Nephron (organoid): ENCODE data around the gene AGO3.

Experiments used
- H3K27ac Mint-ChIP-seq, 3 experiments: 2 replicates each; pipeline ENCODE4 v1.8.0; 2020; ENCODE audit warnings: mixed read lengths in 3 of 3, mild to moderate bottlenecking in 2 of 3, moderate library complexity in 1 of 3
- H3K27me3 Mint-ChIP-seq: 2 replicates; pipeline ENCODE4 v1.8.0; 2021; ENCODE audit warnings: low read depth, mild to moderate bottlenecking, moderate library complexity, mixed read lengths
- H3K36me3 Mint-ChIP-seq: 2 replicates; pipeline ENCODE4 v1.8.0; 2020; ENCODE audit warnings: low read depth, mixed read lengths
- H3K4me1 Mint-ChIP-seq: 2 replicates; pipeline ENCODE4 v1.8.0; 2020; ENCODE audit warnings: mixed read lengths
- H3K4me3 Mint-ChIP-seq, 3 experiments: 2 replicates each; pipeline ENCODE4 v1.8.0; 2020; ENCODE audit warnings: mild to moderate bottlenecking in 3 of 3, mixed read lengths in 3 of 3, moderate library complexity in 2 of 3
- H3K9me3 Mint-ChIP-seq: 2 replicates; pipeline ENCODE4 v1.8.0; 2020; ENCODE audit warnings: mixed read lengths
- TF ChIP-seq, protein P1 (sequence below), 3 experiments: fragments of 200-600 bp; sonication (generic); IDR thresholded peaks; one replicate each; pipeline ENCODE4 v1.5.0; 2021; ENCODE audit warnings: antibody characterized with exemption in 3 of 3; ENCODE audit not compliant: unreplicated experiment in 3 of 3

Gene AGO3

DNA sequence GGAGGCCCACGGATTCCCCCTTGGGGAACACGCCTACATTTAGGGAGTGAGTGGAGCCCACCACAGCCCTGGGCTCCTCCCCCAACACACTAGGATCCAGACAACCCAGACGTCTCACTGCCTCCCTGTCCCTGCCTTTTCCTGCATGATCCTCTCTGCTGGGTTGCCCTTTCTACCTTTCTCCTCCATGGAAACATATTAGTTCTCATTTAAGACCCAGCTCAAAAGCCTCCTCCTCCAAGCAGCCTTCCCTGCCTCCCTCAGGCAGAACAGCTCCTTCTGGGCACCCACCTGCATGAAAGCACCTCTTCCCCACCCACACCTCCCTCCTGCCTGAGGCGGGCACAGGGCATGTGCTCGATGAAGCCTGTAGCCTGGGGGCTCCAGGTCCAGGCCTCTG, 183.5 kb downstream of the AGO3 start:
- peaks cover 20% of the 10 kb centered on the region for H3K4me1 Mint-ChIP-seq
- TF ChIP-seq, protein P1, sequence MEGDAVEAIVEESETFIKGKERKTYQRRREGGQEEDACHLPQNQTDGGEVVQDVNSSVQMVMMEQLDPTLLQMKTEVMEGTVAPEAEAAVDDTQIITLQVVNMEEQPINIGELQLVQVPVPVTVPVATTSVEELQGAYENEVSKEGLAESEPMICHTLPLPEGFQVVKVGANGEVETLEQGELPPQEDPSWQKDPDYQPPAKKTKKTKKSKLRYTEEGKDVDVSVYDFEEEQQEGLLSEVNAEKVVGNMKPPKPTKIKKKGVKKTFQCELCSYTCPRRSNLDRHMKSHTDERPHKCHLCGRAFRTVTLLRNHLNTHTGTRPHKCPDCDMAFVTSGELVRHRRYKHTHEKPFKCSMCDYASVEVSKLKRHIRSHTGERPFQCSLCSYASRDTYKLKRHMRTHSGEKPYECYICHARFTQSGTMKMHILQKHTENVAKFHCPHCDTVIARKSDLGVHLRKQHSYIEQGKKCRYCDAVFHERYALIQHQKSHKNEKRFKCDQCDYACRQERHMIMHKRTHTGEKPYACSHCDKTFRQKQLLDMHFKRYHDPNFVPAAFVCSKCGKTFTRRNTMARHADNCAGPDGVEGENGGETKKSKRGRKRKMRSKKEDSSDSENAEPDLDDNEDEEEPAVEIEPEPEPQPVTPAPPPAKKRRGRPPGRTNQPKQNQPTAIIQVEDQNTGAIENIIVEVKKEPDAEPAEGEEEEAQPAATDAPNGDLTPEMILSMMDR (IDR thresholded peaks at IDR 0.05; ENCODE audit: unreplicated experiment in 3 of 3) = no peak
- peak overlapping the region in 1 of 3 experiments; percentile 57 for H3K27ac Mint-ChIP-seq
- no peaks in the 10 kb centered on the region for H3K36me3 Mint-ChIP-seq
- no peaks in the 10 kb centered on the region for H3K9me3 Mint-ChIP-seq
- H3K27me3 Mint-ChIP-seq = peaks cover 10% of the 10 kb centered on the region
- H3K4me3 Mint-ChIP-seq = no peak overlapping the region

DNA sequence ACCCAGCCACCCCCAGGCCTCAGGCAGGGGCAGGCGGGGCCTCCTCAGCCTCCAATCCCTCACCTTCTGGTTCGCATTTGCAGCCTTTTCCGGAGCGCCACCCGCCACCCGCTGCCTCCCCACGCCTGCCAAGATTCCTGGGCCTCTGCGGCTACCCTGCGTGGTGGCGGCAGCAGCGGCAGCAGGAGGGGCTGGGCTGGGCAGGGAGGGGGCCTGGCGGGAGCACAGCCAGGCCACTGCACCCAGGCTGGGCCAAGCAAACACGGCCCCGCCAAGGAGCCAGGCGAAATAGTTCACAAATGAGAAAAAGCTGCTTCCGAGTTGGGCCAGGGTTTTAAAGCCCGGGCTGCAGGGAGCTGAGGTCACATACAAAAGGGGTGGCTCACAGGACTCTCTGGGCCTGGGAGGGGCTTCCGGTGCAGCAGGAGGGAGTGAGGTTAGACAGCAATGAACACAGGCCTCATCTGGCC, 184.3 kb downstream of the AGO3 start:
- Mint-ChIP-seq H3K4me3 (no peak overlapping the region), H3K27me3 (peaks cover 13% of the 10 kb centered on the region), H3K9me3 (no peaks in the 10 kb centered on the region), H3K4me1 (peaks cover 28% of the 10 kb centered on the region), H3K27ac (peak overlapping the region in 1 of 3 experiments; percentile 46), H3K36me3 (no peaks in the 10 kb centered on the region)
- TF ChIP-seq, protein P1 (IDR thresholded peaks at IDR 0.05; ENCODE audit: unreplicated experiment in 3 of 3) = no peak

DNA sequence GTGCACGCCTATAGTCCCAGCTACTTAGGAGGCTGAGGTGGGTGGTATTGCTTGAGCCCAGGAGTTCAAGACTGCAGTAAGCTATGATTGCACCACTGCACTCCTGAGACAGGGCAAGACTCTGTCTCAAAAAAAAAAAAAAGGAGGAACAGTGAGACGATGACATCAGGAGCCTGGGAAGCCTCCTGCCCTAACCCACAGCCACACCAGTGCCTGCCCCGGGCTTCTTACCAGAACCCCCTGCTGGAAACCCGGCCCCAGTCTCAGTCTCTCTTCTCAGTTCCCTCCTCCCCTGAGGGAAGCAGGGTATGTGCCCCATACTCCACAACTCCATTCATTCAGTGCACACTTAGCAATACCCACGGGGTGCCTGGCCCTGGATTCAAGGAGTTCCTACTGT, 185.0 kb downstream of the AGO3 start:
- H3K36me3 Mint-ChIP-seq = no peaks in the 10 kb centered on the region

DNA sequence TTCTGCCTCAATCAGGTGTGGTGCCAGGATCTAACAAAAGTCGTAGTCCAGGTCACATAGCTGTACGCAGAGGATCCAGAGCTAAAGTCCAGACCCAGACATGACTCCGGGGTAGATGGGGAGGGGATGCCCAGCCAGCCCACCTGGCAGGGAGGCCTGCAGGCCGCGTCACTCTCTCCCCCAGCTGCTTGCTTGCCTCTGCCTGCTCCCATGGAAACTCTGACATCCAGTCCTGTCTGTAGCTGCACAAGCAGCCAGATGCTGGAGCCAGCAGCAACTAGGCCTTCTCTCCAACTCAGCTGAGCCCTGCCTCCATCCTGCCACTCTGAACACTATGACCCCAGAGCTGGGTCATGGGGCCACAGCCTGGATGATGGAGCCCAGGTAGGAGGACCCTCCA, 186.0 kb downstream of the AGO3 start:
- peak overlapping the region in 2 of 3 experiments; percentile 4 to 6 for H3K27ac Mint-ChIP-seq
- H3K4me3 Mint-ChIP-seq = no peak overlapping the region
- peaks cover 28% of the 10 kb centered on the region for H3K4me1 Mint-ChIP-seq
- TF ChIP-seq, protein P1 (IDR thresholded peaks at IDR 0.05; ENCODE audit: unreplicated experiment in 3 of 3) = no peak
- H3K9me3 Mint-ChIP-seq = no peaks in the 10 kb centered on the region
- H3K27me3 Mint-ChIP-seq = peaks cover 15% of the 10 kb centered on the region
- H3K36me3 Mint-ChIP-seq = no peaks in the 10 kb centered on the region

More for the DNA sequence above, 185.0 kb downstream of the AGO3 start:
- H3K27ac Mint-ChIP-seq = peak overlapping the region in 2 of 3 experiments; percentile 4 to 6
- peaks cover 28% of the 10 kb centered on the region for H3K4me1 Mint-ChIP-seq
- no peak overlapping the region for H3K4me3 Mint-ChIP-seq
- no peaks in the 10 kb centered on the region for H3K9me3 Mint-ChIP-seq
- TF ChIP-seq, protein P1 (IDR thresholded peaks at IDR 0.05; ENCODE audit: unreplicated experiment in 3 of 3) = no peak
- peaks cover 15% of the 10 kb centered on the region for H3K27me3 Mint-ChIP-seq

DNA sequence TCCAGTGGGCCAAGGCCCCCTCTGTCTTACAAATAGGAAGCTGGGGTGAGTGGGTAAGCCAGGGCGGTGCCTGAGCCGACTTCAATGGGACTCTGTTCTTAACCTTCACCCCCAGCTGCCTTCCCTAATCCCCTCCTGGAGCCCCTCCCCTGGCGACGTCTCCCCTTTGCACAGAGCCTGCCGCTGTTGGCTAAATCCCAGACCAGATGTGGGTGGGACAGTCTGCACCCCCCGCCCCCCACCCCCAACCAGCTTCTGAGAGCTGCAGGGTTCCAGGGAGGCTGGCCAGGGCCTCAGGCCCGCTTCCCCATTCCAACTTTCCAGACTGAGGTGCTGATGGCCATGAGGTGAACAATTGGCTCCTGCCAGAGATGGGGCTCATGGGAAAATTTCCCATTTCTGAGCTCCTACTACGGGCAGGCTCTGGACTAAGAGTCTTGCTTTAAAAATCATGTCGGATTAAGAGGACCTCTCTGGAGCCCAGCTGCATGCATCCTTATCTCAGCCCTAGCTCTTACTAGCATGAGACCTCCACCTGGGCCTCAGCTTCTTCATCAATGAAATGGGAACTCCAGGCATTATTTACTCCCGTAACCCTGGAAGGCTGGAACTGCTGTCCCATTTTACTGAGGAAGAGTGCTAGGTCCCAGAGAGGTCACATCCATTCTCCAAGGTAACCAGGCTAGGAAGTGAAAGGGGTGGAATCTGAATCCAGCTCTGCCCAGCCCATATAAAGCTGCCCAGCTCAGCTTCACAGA, 187.7 kb downstream of the AGO3 start:
- H3K4me3 Mint-ChIP-seq = no peak overlapping the region
- H3K9me3 Mint-ChIP-seq = no peaks in the 10 kb centered on the region
- no peaks in the 10 kb centered on the region for H3K36me3 Mint-ChIP-seq
- TF ChIP-seq, protein P1 (IDR thresholded peaks at IDR 0.05; ENCODE audit: unreplicated experiment in 3 of 3) = no peak
- peaks cover 20% of the 10 kb centered on the region for H3K27me3 Mint-ChIP-seq
- no peak overlapping the region for H3K27ac Mint-ChIP-seq
- peaks cover 44% of the 10 kb centered on the region for H3K4me1 Mint-ChIP-seq

DNA sequence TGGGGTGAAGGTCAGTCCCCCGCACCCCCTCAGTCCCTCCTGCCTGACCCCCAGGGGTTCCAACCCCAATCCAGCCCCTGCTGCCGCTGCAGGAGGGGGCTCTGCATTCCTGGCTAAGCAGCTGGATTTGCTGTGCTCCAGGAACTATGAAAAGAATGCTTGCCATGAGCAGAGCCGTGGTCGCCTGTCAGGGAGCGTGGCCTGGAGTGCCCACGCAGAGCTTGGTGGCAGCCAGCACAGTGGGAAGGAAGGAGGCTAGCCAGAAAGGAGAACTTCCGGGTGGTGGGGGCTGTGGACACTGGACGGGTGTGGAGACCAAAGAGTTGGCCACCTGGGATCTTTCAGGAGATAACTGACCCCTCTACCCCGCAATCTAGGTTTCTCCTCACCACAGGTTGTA, 188.6 kb downstream of the AGO3 start:
- Mint-ChIP-seq H3K9me3 (no peaks in the 10 kb centered on the region), H3K27me3 (peaks cover 27% of the 10 kb centered on the region), H3K36me3 (no peaks in the 10 kb centered on the region), H3K4me1 (peaks cover 52% of the 10 kb centered on the region), H3K27ac (peak overlapping the region in 1 of 3 experiments; percentile 72), H3K4me3 (peak overlapping the region in 1 of 3 experiments; percentile 48)
- TF ChIP-seq, protein P1 (IDR thresholded peaks at IDR 0.05; ENCODE audit: unreplicated experiment in 3 of 3) = no peak
